ENCODE results near the gene AKAP6.

DNA sequence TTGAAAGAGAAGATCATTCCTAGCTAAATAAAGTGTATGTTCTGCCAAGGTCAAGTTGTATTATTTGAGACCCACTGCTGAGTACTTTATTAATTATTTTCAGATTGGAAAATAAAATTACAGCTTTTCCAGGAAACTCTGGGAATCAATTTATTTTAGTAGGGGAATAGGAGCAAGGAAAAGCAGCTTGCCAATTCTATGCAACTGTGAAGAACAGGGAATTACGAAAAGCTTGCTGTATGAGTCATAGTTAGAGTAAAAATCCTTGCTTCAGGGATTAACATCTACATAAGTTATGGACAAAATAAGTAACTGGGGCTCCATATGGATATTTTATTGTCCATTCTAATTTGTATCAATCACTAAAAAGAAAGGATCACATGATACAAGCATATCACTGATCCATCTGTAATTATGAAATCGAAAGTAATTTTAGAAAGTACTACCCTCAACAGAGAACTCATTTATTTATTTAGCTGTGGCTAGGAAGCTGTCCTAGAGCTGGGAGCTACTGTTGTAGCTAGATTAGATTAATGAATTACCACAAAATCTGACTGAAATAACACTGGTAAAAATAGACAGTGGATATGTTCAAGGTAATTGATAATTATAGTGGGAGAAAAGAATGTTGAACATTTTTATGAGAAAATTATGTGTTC is 306.1 kb downstream of the AKAP6 start:
- TF ChIP-seq, protein P1, sequence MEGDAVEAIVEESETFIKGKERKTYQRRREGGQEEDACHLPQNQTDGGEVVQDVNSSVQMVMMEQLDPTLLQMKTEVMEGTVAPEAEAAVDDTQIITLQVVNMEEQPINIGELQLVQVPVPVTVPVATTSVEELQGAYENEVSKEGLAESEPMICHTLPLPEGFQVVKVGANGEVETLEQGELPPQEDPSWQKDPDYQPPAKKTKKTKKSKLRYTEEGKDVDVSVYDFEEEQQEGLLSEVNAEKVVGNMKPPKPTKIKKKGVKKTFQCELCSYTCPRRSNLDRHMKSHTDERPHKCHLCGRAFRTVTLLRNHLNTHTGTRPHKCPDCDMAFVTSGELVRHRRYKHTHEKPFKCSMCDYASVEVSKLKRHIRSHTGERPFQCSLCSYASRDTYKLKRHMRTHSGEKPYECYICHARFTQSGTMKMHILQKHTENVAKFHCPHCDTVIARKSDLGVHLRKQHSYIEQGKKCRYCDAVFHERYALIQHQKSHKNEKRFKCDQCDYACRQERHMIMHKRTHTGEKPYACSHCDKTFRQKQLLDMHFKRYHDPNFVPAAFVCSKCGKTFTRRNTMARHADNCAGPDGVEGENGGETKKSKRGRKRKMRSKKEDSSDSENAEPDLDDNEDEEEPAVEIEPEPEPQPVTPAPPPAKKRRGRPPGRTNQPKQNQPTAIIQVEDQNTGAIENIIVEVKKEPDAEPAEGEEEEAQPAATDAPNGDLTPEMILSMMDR (IDR thresholded peaks at IDR 0.05): no peak
- TF ChIP-seq POLR2A (IDR thresholded peaks at IDR 0.05): no peak
- TF ChIP-seq POLR2AphosphoS5 (IDR thresholded peaks at IDR 0.05): no peak
